Uterus (tissue), 4 donors: ENCODE measurements around the gene ADAMTS9. TPM values are rescaled to one million over a fixed set of nuclear protein-coding genes. Genes with fewer than 3 reads are reported as not detected.

Source experiments
- DNase-seq, 2 donors: peaks; one replicate each; pipeline ENCODE4 v3.0.0-alpha.2; 2019 to 2020
- H3K27ac ChIP-seq, 2 donors: fragments of 200-600 bp; sonication (generic); 1 replicate in 1 of 2; 2 replicates in 1 of 2; pipeline ENCODE4 v1.5.1; 2016 to 2018
- H3K27me3 ChIP-seq, 2 donors: fragments of 200-600 bp; sonication (generic); one replicate each; pipeline ENCODE4 v1.5.1; 2018 to 2019; ENCODE audit warnings: control low read depth in 1 of 2
- H3K36me3 ChIP-seq, 2 donors: fragments of 200-600 bp; sonication (generic); one replicate each; pipeline ENCODE4 v1.5.1; 2019; ENCODE audit warnings: control low read depth in 1 of 2
- H3K4me1 ChIP-seq, 2 donors: fragments of 200-600 bp; sonication (generic); one replicate each; pipeline ENCODE4 v1.5.1; 2018 to 2019; ENCODE audit warnings: control low read depth in 1 of 2
- H3K4me3 ChIP-seq, 2 donors: fragments of 200-600 bp; sonication (generic); 1 replicate in 1 of 2; 2 replicates in 1 of 2; pipeline ENCODE4 v1.5.1; 2018 to 2019; ENCODE audit warnings: mild to moderate bottlenecking in 1 of 2
- H3K9me3 ChIP-seq, 2 donors: fragments of 200-600 bp; sonication (generic); one replicate each; pipeline ENCODE4 v1.5.1; 2019; ENCODE audit warnings: control low read depth in 1 of 2
- POLR2A ChIP-seq, 2 donors: fragments of 450-650 bp; IDR thresholded peaks; one replicate each; pipeline ENCODE4 v1.6.1; 2016; ENCODE audit warnings: antibody characterized with exemption in 2 of 2, mild to moderate bottlenecking in 1 of 2, moderate library complexity in 1 of 2
- intact Hi-C: fragments of 100-400 bp; cut with DNase I; formaldehyde crosslinking; loops from one replicate; pipeline ENCODE4 v1.15.1; 2023; ENCODE audit warnings: low total_unique reads
- total RNA-seq, 4 donors: library from RNA; depleted of rRNA in 3 of 4; stranded (reverse); fragments of >200 nt in 3 of 4; gene quantifications; one replicate each; pipeline versions ENCODE4 v1.1.0 to v1.2.4, GENCODE V29; 2014 to 2023
- TF ChIP-seq, protein P1 (sequence below), 4 experiments: fragments of 200-600 bp in 2 of 4; fragments of 450-650 bp in 2 of 4; sonication (generic) in 2 of 4; IDR thresholded peaks; one replicate each; pipeline ENCODE4 v1.5.1; 2016 to 2019; ENCODE audit warnings: antibody characterized with exemption in 4 of 4, mild to moderate bottlenecking in 2 of 4, moderate library complexity in 1 of 4
- donor health status: DM: yes; HTN: yes; CAD: no.

ADAMTS9 gene
- total RNA-seq, 4 donors from 2014 or later, result 17.4 to 197 (median 160) TPM

GRCh38 chr3:64668582-64669510 is 19.0 kb downstream of the ADAMTS9 start:
- H3K36me3 ChIP-seq, result no peaks in the 10 kb centered on the region
- peaks cover 0 to 3% of the 10 kb centered on the region in 2 donors for H3K4me1 ChIP-seq
- no peaks in the 10 kb centered on the region for H3K9me3 ChIP-seq
- H3K27me3 ChIP-seq, result no peaks in the 10 kb centered on the region
- no peak for DNase-seq
- intact Hi-C loops, result no loop called here
- H3K4me3 ChIP-seq, result no peak overlapping the region
- TF ChIP-seq, protein P1, sequence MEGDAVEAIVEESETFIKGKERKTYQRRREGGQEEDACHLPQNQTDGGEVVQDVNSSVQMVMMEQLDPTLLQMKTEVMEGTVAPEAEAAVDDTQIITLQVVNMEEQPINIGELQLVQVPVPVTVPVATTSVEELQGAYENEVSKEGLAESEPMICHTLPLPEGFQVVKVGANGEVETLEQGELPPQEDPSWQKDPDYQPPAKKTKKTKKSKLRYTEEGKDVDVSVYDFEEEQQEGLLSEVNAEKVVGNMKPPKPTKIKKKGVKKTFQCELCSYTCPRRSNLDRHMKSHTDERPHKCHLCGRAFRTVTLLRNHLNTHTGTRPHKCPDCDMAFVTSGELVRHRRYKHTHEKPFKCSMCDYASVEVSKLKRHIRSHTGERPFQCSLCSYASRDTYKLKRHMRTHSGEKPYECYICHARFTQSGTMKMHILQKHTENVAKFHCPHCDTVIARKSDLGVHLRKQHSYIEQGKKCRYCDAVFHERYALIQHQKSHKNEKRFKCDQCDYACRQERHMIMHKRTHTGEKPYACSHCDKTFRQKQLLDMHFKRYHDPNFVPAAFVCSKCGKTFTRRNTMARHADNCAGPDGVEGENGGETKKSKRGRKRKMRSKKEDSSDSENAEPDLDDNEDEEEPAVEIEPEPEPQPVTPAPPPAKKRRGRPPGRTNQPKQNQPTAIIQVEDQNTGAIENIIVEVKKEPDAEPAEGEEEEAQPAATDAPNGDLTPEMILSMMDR (IDR thresholded peaks at IDR 0.05), result no peak
- no peak for TF ChIP-seq POLR2A (IDR thresholded peaks at IDR 0.05)
- H3K27ac ChIP-seq, result peak overlapping the region; percentile 66 to 80

- intact Hi-C loops, result no loop called here
- Histone ChIP-seq H3K27me3 (no peaks in the 10 kb centered on the region), H3K36me3 (no peaks in the 10 kb centered on the region), H3K9me3 (no peaks in the 10 kb centered on the region), H3K27ac (peak overlapping the region; percentile 66 to 80), H3K4me3 (no peak overlapping the region), H3K4me1 (peaks cover 0 to 3% of the 10 kb centered on the region in 2 donors)
- no peak for DNase-seq
- TF ChIP-seq POLR2A (IDR thresholded peaks at IDR 0.05), result no peak
- TF ChIP-seq, protein P1 (IDR thresholded peaks at IDR 0.05), result no peak
These were observed 19.8 kb downstream of the ADAMTS9 start for GRCh38 chr3:64667887-64668581.

DNA sequence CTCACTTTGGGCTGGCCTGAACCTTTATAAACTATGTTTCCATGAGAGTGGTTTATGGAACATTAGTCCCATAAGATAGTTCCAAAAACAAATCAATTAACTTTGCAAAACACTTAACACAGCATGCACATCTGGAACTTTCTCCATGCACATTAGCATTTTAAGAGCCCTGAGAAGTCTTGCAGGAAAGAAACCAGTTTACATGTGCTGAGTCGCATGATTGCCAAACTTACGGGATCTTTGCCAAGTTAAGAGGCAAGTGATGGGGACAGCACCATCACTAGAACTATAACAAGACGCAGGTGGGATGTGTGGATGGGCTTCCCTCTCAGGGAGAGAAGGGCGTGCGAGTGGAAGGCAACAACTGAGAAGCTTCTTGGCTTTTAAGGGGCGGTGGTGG is 20.7 kb downstream of the ADAMTS9 start:
- H3K27ac ChIP-seq, result peak overlapping the region; percentile 9 to 80
- H3K4me3 ChIP-seq, result no peak overlapping the region
- no peak for TF ChIP-seq POLR2A (IDR thresholded peaks at IDR 0.05)
- TF ChIP-seq, protein P1 (IDR thresholded peaks at IDR 0.05), result no peak
- H3K27me3 ChIP-seq, result no peaks in the 10 kb centered on the region
- H3K4me1 ChIP-seq, result peaks cover 0 to 3% of the 10 kb centered on the region in 2 donors
- intact Hi-C loops, result no loop called here
- H3K36me3 ChIP-seq, result no peaks in the 10 kb centered on the region
- no peak for DNase-seq
- no peaks in the 10 kb centered on the region for H3K9me3 ChIP-seq

GRCh38 chr3:64666171-64666588 is 21.6 kb downstream of the ADAMTS9 start:
- intact Hi-C loops, result no loop called here
- Histone ChIP-seq H3K4me3 (no peak overlapping the region), H3K27me3 (no peaks in the 10 kb centered on the region), H3K36me3 (no peaks in the 10 kb centered on the region), H3K9me3 (no peaks in the 10 kb centered on the region), H3K27ac (peak overlapping the region in 1 of 2 donors; percentile 48), H3K4me1 (peaks cover 0 to 3% of the 10 kb centered on the region in 2 donors)
- no peak for DNase-seq
- TF ChIP-seq POLR2A (IDR thresholded peaks at IDR 0.05), result no peak
- TF ChIP-seq, protein P1 (IDR thresholded peaks at IDR 0.05), result no peak

- intact Hi-C loops, result no loop called here
- Histone ChIP-seq H3K4me1 (peaks cover 0 to 3% of the 10 kb centered on the region in 2 donors), H3K4me3 (no peak overlapping the region), H3K27ac (peak overlapping the region in 1 of 2 donors; percentile 3), H3K9me3 (no peaks in the 10 kb centered on the region), H3K36me3 (no peaks in the 10 kb centered on the region), H3K27me3 (no peaks in the 10 kb centered on the region)
- DNase-seq, result no peak
- TF ChIP-seq, protein P1 (IDR thresholded peaks at IDR 0.05), result no peak
- no peak for TF ChIP-seq POLR2A (IDR thresholded peaks at IDR 0.05)
These were observed 23.4 kb downstream of the ADAMTS9 start for GRCh38 chr3:64664397-64664796.
